Activated T-helper 2 cell treated with anti-CD3 and anti-CD28 coated beads, Interferon-gamma antibody, Interleukin-2, Interleukin-4, amounts not matched to agents 10 μg/mL and 5 μg/mL and 100 μg/mL, durations not matched to agents 14 hours and 24 hours and 36 hours (primary cell): Measurements from ENCODE around the gene ZFR2. TPM values are rescaled to one million over a fixed set of nuclear protein-coding genes. Genes with fewer than 3 reads are reported as not detected.
A peak's percentile ranks its signal among the peaks of the same experiment; 100 is the strongest.

Source experiments
- DNase-seq: peaks from one replicate; pipeline ENCODE4 v3.0.0; 2021; ENCODE audit warnings: low spot score
- H3K27ac Mint-ChIP-seq: one replicate; pipeline ENCODE4 v1.8.0; 2021; ENCODE audit warnings: mixed read lengths
- H3K27me3 Mint-ChIP-seq: one replicate; pipeline ENCODE4 v1.8.0; 2021; ENCODE audit warnings: low read depth, mixed read lengths
- H3K36me3 Mint-ChIP-seq: one replicate; pipeline ENCODE4 v1.8.0; 2021; ENCODE audit warnings: low read depth, mixed read lengths
- H3K4me1 Mint-ChIP-seq: one replicate; pipeline ENCODE4 v1.8.0; 2021; ENCODE audit warnings: low read depth, mixed read lengths
- H3K4me3 Mint-ChIP-seq: one replicate; pipeline ENCODE4 v1.8.0; 2021; ENCODE audit warnings: low read depth, mild to moderate bottlenecking, moderate library complexity, mixed read lengths
- H3K9me3 Mint-ChIP-seq: one replicate; pipeline ENCODE4 v1.8.0; 2021; ENCODE audit warnings: mixed read lengths
- intact Hi-C: fragments of 100-400 bp; cut with micrococcal nuclease; formaldehyde crosslinking; loops from one replicate; pipeline ENCODE4 v1.15.1; 2023
- total RNA-seq: library from RNA; stranded (reverse); gene quantifications from 2 replicates; pipeline ENCODE4 v1.2.3, GENCODE V29; 2022

The ZFR2 gene
- total RNA-seq, 1 donor from 2014 or later: 0.27 TPM

DNA sequence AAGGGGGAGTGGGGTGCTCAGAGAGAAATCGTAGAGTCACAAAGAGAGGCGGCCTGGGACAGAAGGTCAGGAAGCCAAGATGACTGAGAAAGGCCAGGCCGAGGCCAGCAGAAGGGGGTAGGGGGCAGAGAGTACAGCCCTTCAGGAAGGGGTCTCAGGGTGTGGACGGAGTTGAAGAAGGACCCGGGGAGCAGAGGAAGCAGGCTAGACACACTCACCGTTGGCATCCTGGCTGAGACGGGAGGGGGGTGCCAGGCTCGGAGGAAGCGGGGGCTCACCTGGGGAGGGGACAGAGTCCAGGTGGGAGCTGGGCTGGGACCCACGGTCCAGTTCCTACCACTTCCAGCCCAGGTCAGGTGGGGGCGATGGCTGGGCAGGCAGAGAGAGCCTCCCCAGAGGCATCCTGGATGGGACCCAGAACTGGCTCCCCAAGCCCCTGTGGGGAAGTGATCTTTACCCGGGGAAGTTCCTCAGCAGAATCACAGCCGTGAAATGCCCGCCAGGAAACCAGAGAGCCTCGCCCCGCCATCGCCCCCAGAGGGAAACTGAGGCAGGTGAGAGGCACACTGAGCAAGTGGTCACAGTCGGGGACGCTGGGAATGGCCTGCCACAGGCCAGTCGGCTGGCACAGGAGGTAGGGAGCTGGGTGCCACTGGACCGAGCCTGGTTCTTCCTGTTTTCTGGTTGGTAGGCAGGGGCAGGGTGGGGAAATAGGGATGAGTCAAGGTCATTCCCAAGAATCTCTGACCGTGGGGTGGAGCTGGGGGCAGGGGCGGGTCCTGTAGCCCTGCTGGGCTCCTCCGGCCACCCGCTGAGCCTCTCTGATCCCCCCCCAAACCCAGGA, 84.0 kb downstream of the ZFR2 start:
- peaks cover 30% of the 10 kb centered on the region for H3K36me3 Mint-ChIP-seq
- peaks cover 7% of the 10 kb centered on the region for H3K4me1 Mint-ChIP-seq
- peaks cover 15% of the 10 kb centered on the region for H3K9me3 Mint-ChIP-seq
- H3K4me3 Mint-ChIP-seq: peak overlapping the region; percentile 79
- peaks cover 4% of the 10 kb centered on the region for H3K27me3 Mint-ChIP-seq
- intact Hi-C loops: loop anchor here (5.0 kb wide), 1 partner anchor 37 kb away; no protein-coding TSS in a partner anchor
- H3K27ac Mint-ChIP-seq: peak overlapping the region; percentile 50
- DNase-seq: no peak

DNA sequence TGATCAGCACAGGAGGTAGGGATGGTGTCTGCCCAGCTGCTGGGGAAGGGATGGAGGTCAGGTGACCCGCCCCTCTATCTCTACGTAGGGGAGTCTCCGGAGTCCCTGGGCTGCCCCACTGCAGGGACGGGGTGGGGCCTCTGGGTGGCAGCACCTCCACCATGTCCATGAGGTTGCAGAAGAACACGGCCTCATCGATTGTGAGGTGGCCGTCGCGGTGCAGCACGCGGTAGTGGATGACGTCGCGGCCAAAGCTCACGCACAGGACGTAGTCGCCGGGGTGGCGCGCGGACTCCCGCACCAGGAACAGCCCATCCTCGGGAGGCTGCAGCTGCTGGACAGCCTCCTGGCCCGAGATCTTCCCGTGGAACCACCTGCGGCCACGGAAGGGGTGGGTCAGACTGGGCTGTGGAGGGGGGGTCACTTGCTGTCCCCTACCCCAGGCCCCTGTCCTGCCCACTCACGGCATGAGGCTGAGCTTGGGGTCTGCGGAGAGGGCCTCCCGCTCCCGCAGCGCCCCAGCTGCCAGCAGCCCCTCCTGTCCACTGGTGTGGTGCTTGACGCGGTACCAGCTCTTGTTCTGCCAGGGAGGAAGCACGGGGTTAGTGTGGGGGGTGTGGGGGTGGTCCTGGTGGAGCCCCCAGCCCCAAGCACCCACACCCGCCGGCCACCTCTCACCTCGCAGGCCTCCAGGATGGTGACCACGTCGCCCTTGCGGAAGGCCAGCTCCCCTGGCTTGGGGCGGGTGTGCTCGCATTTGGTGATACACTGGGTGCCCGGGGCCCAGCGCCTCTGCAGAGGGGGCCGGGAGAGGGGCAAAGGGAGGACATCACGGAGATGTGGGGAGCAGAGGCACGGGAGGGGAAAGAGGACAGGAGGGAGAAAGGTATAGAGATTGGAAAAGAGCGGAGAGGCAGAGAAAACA, 84.9 kb downstream of the ZFR2 start:
- H3K27me3 Mint-ChIP-seq: peaks cover 4% of the 10 kb centered on the region
- intact Hi-C loops: no loop called here
- peaks cover 15% of the 10 kb centered on the region for H3K9me3 Mint-ChIP-seq
- H3K36me3 Mint-ChIP-seq: peaks cover 30% of the 10 kb centered on the region
- peaks cover 5% of the 10 kb centered on the region for H3K4me1 Mint-ChIP-seq
- no peak overlapping the region for H3K27ac Mint-ChIP-seq
- DNase-seq: no peak
- H3K4me3 Mint-ChIP-seq: peak overlapping the region; percentile 71

DNA sequence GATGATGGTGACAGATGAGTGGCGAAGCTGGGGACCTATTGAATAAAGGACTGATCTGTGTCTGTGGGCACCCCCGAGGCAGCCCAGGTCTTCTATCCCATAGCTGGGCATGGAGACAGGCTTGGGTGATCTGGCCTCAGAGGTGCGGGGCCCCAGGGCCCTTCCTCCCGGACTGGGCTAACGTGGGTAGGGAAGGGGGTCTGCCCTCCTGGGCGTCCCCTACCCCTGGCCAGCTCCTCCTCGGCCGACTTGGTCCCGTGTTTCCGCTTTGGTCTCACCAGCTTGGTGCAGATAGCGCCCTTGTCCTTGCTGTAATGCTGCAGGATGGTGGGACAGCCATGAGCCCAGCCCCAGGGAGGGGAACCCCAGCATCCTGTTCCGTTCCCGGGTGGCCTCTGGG, 85.9 kb downstream of the ZFR2 start:
- Mint-ChIP-seq H3K27me3 (peaks cover 4% of the 10 kb centered on the region), H3K4me3 (no peak overlapping the region), H3K9me3 (peaks cover 15% of the 10 kb centered on the region), H3K27ac (no peak overlapping the region), H3K36me3 (peaks cover 30% of the 10 kb centered on the region), H3K4me1 (peaks cover 3% of the 10 kb centered on the region)
- intact Hi-C loops: no loop called here
- no peak for DNase-seq

DNA sequence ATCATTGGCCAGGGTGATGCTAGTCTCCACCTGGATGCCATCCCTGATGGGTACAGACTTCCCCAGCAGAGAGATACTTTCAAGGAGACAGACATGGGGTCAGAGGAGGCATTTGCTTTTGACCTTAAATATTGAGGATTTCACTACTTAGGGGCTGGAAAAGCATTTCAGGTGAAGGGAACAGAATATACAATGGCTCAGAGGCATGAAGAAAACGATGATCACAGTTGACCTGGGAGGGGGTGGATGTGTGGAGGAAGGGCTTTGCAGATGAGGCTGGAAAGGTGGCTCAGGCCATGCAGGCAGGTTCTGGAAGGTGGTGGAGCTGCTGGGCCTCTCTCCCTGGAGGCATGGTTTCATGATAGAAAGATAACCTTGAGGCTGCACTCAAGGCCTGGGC, 86.5 kb downstream of the ZFR2 start:
- no peak for DNase-seq
- Mint-ChIP-seq H3K27ac (no peak overlapping the region), H3K4me3 (no peak overlapping the region), H3K9me3 (peaks cover 15% of the 10 kb centered on the region), H3K27me3 (peaks cover 4% of the 10 kb centered on the region), H3K36me3 (peaks cover 30% of the 10 kb centered on the region), H3K4me1 (peaks cover 3% of the 10 kb centered on the region)
- intact Hi-C loops: no loop called here

DNA sequence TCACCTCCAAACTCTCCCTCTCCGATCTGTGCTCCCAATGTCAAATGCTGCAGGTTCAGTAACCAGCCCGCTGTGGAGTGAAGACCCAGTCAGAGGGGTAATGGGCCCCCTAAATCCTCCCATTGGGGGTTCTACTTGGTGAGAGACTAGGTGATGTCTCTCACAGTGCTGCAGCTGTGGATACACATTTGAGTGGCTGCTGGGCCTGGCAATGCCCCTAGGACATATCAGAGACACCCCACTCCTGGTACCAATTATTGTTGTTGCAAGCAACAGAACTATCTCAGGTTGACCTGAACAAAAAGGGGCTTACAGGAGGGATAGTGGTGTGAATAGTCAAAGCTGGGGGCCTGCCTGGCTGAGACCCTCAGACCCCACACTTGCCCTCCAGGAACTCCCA, 87.2 kb downstream of the ZFR2 start:
- no peak for DNase-seq
- no peak overlapping the region for H3K27ac Mint-ChIP-seq
- peaks cover 15% of the 10 kb centered on the region for H3K9me3 Mint-ChIP-seq
- peaks cover 4% of the 10 kb centered on the region for H3K27me3 Mint-ChIP-seq
- intact Hi-C loops: no loop called here
- peaks cover 3% of the 10 kb centered on the region for H3K4me1 Mint-ChIP-seq
- no peak overlapping the region for H3K4me3 Mint-ChIP-seq
- H3K36me3 Mint-ChIP-seq: peaks cover 30% of the 10 kb centered on the region

DNA sequence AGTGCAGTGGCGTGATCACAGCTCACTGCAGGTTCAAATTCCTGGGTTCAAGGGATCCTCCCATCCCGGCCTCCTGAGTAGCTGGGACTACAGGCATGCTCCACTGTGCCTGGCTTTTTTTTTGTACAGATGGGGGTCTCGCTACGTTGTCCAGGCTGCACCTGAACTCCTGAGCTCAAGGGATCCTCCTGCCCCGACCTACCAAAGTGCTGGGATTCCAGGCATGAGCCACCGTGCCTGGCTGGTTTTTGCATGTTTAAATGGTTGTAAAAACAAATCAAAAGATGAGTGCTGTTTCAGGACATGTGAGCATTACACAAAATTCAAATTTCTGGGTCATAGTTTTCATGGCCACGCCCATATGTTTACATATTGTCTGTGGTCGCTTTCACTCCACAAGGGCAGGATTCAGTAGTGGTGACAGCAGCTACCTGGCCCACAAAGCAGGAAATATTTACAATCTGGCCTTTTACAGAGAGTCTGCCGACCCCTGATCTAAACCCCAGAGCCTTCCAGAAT, 88.0 kb downstream of the ZFR2 start:
- no peak for DNase-seq
- intact Hi-C loops: no loop called here
- Mint-ChIP-seq H3K27me3 (peaks cover 4% of the 10 kb centered on the region), H3K27ac (no peak overlapping the region), H3K9me3 (peaks cover 15% of the 10 kb centered on the region), H3K4me3 (no peak overlapping the region), H3K4me1 (peaks cover 3% of the 10 kb centered on the region), H3K36me3 (peaks cover 30% of the 10 kb centered on the region)

DNA sequence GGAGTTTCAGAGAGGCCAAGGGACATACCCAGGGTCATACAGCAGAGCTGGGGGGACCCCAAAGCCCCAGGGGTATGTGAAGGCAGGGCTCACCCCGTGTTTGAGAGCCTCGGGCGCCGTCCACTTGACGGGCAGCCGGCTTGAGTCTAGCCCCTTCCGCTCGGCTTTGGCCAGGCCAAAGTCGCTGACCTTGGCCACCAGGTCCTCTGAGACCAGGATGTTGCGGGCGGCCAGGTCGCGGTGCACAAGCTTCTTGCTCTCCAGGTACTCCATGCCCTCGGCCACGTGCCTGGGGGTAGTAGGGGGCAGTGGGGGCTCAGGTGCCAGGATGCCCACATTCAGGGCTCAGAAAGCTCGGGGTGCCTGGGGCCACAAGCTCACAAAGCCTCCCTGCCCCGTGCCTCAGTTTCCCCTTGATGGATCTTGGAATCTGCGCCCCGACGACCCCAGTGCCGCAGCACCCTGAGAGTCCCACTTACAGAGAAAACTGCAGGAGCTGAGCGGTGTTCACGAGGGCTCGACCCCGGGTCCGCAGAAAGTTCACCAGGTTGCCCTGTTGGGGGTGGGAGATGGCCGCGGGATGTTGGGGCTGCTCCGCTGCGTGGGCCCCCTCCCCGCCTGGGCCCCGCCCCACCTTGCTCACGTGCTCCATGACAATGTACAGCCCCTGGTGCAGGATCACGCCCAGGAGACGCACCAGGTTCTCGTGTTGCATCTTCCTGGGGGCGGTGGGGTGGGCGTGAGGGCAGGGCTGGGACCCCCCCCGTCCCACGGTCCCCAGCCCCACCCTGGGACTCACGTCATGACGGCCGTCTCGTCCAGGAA, 89.7 kb downstream of the ZFR2 start:
- DNase-seq: no peak
- H3K4me3 Mint-ChIP-seq: no peak overlapping the region
- H3K36me3 Mint-ChIP-seq: peaks cover 26% of the 10 kb centered on the region
- no peaks in the 10 kb centered on the region for H3K4me1 Mint-ChIP-seq
- H3K27ac Mint-ChIP-seq: no peak overlapping the region
- peaks cover 15% of the 10 kb centered on the region for H3K9me3 Mint-ChIP-seq
- intact Hi-C loops: no loop called here
- H3K27me3 Mint-ChIP-seq: no peaks in the 10 kb centered on the region

DNA sequence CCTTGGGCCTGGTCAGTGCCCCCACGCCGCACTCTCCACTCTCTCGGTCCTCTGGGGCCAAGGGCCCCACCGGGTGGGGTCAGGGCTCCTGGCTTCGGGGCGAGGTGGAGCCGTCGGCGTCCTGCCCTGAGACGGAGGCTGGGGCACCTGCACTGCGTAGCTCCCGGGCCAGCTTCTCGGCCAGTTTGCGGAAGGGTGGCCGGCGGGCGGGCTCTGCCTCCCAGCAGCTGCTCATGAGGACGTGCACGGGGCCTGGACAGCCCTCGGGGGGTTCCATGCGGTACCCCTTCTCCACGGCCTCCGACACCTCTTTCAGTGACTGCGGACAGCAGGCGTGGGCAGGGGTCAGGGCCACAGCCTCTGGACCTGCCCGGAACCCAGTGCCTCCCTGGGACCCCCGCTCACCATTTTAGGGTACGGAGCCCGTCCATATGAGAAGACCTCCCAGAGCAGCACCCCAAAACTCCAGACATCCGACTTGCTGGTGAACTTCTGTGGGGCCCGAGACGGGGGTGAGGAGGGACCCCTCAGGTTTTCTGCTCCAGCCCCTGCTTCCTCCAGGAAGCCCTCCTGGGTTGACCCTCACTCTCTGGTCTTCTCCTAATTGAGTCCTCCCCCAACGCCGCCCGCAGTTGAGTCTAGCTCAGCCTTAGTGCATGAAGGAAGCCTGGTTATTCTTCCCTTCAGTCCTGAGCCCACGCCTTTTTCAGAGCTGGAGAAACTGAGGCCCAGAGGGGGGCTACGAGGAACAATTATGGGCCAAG, 90.6 kb downstream of the ZFR2 start:
- Mint-ChIP-seq H3K4me1 (no peaks in the 10 kb centered on the region), H3K27ac (no peak overlapping the region), H3K27me3 (no peaks in the 10 kb centered on the region), H3K9me3 (peaks cover 15% of the 10 kb centered on the region), H3K36me3 (peaks cover 22% of the 10 kb centered on the region), H3K4me3 (no peak overlapping the region)
- no peak for DNase-seq
- intact Hi-C loops: no loop called here

DNA sequence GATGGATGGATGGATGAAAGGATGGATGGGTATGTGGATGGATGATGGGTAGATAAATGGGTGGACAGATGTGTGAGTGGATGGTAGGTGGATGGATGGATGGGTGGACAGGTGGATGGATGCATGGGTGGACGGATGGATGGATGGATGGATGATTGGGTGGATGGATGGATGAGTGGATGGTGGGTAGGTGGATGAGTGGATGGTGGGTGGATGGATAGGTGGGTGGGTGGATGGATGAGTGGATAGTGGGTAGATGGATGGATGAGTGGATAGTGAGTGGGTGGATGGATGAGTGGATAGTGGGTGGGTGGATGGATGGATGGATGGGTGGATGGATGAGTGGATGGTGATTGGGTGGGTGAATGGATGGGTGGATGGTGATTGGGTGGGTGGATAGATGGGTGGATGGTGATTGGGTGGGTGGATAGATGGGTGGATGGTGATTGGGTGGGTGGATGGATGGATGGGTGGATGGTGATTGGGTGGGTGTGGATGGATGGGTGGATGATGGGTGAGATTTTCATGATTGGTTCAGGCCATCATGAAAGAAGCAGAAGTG, 92.3 kb downstream of the ZFR2 start:
- Mint-ChIP-seq H3K36me3 (peaks cover 8% of the 10 kb centered on the region), H3K4me1 (no peaks in the 10 kb centered on the region), H3K27me3 (no peaks in the 10 kb centered on the region), H3K27ac (no peak overlapping the region), H3K9me3 (peaks cover 3% of the 10 kb centered on the region), H3K4me3 (no peak overlapping the region)
- intact Hi-C loops: no loop called here
- no peak for DNase-seq

DNA sequence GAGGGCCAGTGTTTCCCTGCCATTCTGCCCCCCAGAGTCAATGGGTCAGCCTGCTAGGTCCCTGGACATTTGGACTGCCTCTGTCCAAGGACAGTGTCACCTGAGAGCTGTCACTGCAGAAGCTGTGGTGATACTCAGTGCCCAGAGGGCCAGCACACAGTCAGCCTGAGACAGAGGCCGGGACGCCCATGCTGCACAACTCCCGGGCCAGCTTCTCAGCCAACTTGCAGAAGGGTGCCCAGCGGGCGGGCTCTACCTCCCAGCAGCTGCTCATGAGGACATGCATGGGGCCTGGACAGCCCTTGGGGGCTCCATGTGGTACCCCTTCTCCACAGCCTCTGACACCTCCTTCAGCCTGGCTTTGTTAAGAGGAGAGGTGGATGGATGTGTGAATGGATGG, 93.0 kb downstream of the ZFR2 start:
- DNase-seq: no peak
- H3K4me1 Mint-ChIP-seq: no peaks in the 10 kb centered on the region
- no peaks in the 10 kb centered on the region for H3K27me3 Mint-ChIP-seq
- H3K9me3 Mint-ChIP-seq: no peaks in the 10 kb centered on the region
- H3K4me3 Mint-ChIP-seq: no peak overlapping the region
- intact Hi-C loops: no loop called here
- no peak overlapping the region for H3K27ac Mint-ChIP-seq
- peaks cover under 1% of the 10 kb centered on the region for H3K36me3 Mint-ChIP-seq

DNA sequence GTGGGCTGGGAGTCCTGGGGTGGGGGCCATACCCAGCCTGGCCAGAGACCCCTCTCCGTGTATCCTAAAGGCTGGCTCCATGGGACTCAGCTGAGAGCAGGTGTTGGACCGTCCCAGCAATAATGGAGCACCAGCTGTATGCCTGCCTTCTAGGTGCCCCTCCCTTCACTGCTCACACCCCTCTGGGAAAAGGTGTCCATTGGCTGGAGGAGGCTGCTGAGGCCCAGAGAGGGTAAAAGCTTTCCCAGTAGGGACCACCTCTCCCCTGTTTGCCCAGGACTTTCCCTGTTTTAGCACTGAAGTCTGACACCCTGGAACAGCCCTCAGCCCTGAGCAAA, 93.5 kb downstream of the ZFR2 start:
- no peaks in the 10 kb centered on the region for H3K36me3 Mint-ChIP-seq
- no peak overlapping the region for H3K4me3 Mint-ChIP-seq
- no peaks in the 10 kb centered on the region for H3K4me1 Mint-ChIP-seq
- no peak overlapping the region for H3K27ac Mint-ChIP-seq
- intact Hi-C loops: no loop called here
- no peaks in the 10 kb centered on the region for H3K9me3 Mint-ChIP-seq
- no peaks in the 10 kb centered on the region for H3K27me3 Mint-ChIP-seq
- no peak for DNase-seq
